GM12872 (cell line): ENCODE results near the gene AGR2.

Experiments
- CTCF ChIP-seq: IDR thresholded peaks from 3 replicates; pipeline ENCODE4 v1.5.1; 2011; ENCODE audit warnings: low read depth, mild to moderate bottlenecking, low read length, moderate library complexity; ENCODE audit not compliant: insufficient read depth

The AGR2 gene

GRCh38 chr7:16759840-16760239 is 45.0 kb downstream of the AGR2 start:
- TF ChIP-seq CTCF = no peak

GRCh38 chr7:16758631-16759611 is 45.9 kb downstream of the AGR2 start:
- TF ChIP-seq CTCF = no peak

GRCh38 chr7:16758036-16758435 is 46.8 kb downstream of the AGR2 start:
- TF ChIP-seq CTCF = no peak

- TF ChIP-seq CTCF = no peak
Measured at GRCh38 chr7:16755397-16755796, 49.4 kb downstream of the AGR2 start.

GRCh38 chr7:16754856-16755317 is 49.9 kb downstream of the AGR2 start:
- no peak for TF ChIP-seq CTCF

- TF ChIP-seq CTCF = no peak
Measured at GRCh38 chr7:16753932-16754855, 50.6 kb downstream of the AGR2 start.

GRCh38 chr7:16753102-16753931 is 51.5 kb downstream of the AGR2 start, which contains the start of gene TSPAN13:
Gene TSPAN13, plus strand, starts transcription at chr7:16753755. Its CDS starts 213 bp downstream, at chr7:16753968.
- TF ChIP-seq CTCF = no peak
